Stimulated activated CD4-positive, alpha-beta T cell treated with anti-CD3 and anti-CD28 coated beads, TNF-alpha, amount 100 ng/mL, for 48 hours (primary cell): Measurements from ENCODE around the gene ERCC6L.
"Not testable (repeated sequence)": the region's sequence is repeated elsewhere in the genome, so short reads cannot be mapped to it uniquely, and the experiment has no call there.

Source experiments
- DNase-seq, 3 donors: peaks; one replicate each; pipeline ENCODE4 v3.0.0-alpha.2; 2020; ENCODE audit warnings: low read depth in 3 of 3

ERCC6L gene

GRCh38 chrX:72253686-72254085 lies 14.9 kb upstream of the ERCC6L start:
- DNase-seq, result no peak

GRCh38 chrX:72247206-72247942 lies 8.5 kb upstream of the ERCC6L start:
- no peak for DNase-seq

GRCh38 chrX:72245461-72246089 lies 6.7 kb upstream of the ERCC6L start:
- peak in 1 of 3 donors; percentile 20 for DNase-seq

GRCh38 chrX:72243472-72243871 lies 4.6 kb upstream of the ERCC6L start:
- no peak for DNase-seq

- no peak for DNase-seq
These were observed 2.1 kb upstream of the ERCC6L start for GRCh38 chrX:72240976-72241375.

- no peak for DNase-seq
These were observed 644 bp downstream of the ERCC6L start for GRCh38 chrX:72238183-72238582.

GRCh38 chrX:72236841-72237240 lies 2.0 kb downstream of the ERCC6L start:
- DNase-seq, result no peak

- no peak for DNase-seq
These were observed 8.5 kb downstream of the ERCC6L start for GRCh38 chrX:72230290-72230689.

GRCh38 chrX:72220375-72220774 lies 18.5 kb downstream of the ERCC6L start:
- DNase-seq, result not testable (repeated sequence)

- no peak for DNase-seq
These were observed 21.9 kb downstream of the ERCC6L start for GRCh38 chrX:72216973-72217372.

GRCh38 chrX:72208126-72208800 lies 30.6 kb downstream of the ERCC6L start:
- DNase-seq, result no peak

- no peak for DNase-seq
These were observed 31.5 kb downstream of the ERCC6L start for GRCh38 chrX:72207366-72207765.

GRCh38 chrX:72205706-72206105 lies 33.1 kb downstream of the ERCC6L start:
- DNase-seq, result no peak

GRCh38 chrX:72203421-72203820 lies 35.4 kb downstream of the ERCC6L start:
- no peak for DNase-seq

GRCh38 chrX:72202792-72203401 lies 35.9 kb downstream of the ERCC6L start:
- no peak for DNase-seq

GRCh38 chrX:72201836-72202536 lies 36.8 kb downstream of the ERCC6L start:
- DNase-seq, result no peak

- no peak for DNase-seq
These were observed 55.9 kb downstream of the ERCC6L start for GRCh38 chrX:72182924-72183323.

- DNase-seq, result peak; percentile 62 to 80 (median 69)
These were observed 57.4 kb downstream of the ERCC6L start, which contains the start of gene PIN4 for GRCh38 chrX:72181178-72182125. PIN4 (plus strand) TSS chrX:72181757; CDS start chrX:72181786, 29 bp downstream.

- no peak for DNase-seq
These were observed 58.3 kb downstream of the ERCC6L start for GRCh38 chrX:72180539-72180938.

GRCh38 chrX:72176981-72177380 lies 61.8 kb downstream of the ERCC6L start:
- no peak for DNase-seq

GRCh38 chrX:72176289-72176688 lies 62.5 kb downstream of the ERCC6L start:
- DNase-seq, result not testable (repeated sequence)
